ENCODE results near the gene MGST2.

Gene MGST2

DNA sequence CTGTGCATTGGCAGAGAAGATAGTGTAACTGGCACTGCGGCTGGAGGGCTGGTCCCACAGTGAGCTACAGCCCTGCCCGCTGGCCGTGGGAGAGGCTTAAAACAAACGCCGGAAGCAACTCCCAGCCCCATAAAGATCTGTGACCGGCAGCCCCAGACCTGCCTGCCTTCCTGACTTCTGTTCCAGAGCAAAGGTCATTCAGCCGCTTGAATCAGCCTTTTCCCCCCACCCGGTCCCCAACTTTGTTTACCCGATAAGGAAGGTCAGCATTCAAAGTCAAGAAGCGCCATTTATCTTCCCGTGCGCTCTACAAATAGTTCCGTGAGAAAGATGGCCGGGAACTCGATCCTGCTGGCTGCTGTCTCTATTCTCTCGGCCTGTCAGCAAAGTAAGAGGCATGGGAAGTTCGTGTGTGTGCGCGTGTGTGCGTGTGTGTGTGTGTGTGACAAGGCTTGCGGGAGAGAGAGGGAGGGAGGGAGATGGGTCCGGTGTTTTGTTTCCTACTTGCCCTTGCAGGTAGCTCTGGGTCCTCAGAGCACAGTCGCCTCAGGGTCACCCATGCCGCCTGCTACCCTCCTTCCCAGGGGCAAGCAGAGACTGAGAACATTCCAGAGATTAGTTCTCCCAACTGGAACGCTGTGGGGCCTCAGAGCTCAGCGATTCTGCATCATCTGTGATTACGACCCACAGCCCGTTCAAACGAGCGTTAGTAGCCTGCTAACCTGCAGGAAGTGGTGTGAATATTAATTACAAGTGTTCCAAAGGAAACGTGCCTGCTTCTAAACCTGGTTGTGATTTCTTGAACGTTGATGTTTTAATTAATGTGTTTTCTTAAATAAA is at the start of gene MGST2:
MGST2 (plus strand) TSS at position 130 of the 840 bp plus-strand sequence; CDS start at position 331, 201 bp downstream.
- Mint-ChIP-seq H3K27me3 (no peaks in the 10 kb centered on the region), H3K9me3 (no peaks in the 10 kb centered on the region), H3K27ac (ENCODE audit: low read depth) (peak within 1 kb of the TSS; percentile 89), H3K4me1 (peaks cover 27% of the 10 kb centered on the region), H3K4me3 (peak within 1 kb of the TSS; percentile 95), H3K36me3 (ENCODE audit: insufficient read depth) (peaks cover 4% of the 10 kb centered on the region)
- peak; percentile 67 for ATAC-seq (replicated peaks; ENCODE audit: extremely low read depth, poor library complexity, severe bottlenecking)
- DNase-seq (ENCODE audit: low spot score in 2 of 2) = no peak

DNA sequence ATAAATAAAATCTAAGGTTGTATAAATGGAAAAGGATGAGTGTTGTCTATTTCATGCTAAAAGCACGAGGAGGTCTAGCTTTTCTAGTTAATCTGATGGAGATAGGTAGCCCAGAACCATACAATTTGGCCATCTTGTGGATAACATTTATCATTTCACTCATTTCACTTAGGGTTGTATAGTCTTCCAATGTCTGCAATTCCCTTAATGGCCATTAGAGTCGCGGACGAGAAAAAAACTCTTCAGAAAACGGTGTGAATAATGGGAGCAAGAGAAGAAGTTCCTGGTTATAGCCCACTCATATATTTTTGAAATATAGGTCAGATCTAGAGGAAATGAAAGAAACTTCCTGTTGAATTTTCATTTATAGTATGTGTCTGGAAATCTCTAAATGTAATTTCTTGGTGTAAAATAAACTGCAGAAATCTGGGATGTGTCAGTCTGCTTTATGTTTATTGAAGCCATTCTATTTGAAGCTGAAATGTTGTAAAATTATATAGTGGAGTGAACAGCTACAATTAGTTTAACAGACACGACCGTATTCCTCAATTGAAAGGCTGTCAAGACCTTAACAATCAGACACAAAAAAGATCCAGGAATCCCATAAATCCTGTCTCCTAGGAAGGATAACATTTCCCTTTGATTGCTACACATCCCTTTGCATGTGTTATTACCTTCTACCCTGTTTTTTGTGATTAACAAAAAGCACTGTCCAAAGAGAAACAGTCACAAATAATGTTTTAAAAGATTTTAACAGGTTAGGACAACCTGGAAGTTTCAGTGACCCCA is 47.7 kb upstream of the MGST2 start:
- ATAC-seq (replicated peaks; ENCODE audit: extremely low read depth, poor library complexity, severe bottlenecking) (no peak), DNase-seq (ENCODE audit: low spot score in 2 of 2) (no peak)
- Mint-ChIP-seq H3K27ac (ENCODE audit: low read depth) (no peak overlapping the region), H3K4me3 (no peak overlapping the region), H3K9me3 (no peaks in the 10 kb centered on the region), H3K4me1 (no peaks in the 10 kb centered on the region), H3K27me3 (peaks cover 16% of the 10 kb centered on the region), H3K36me3 (ENCODE audit: insufficient read depth) (no peaks in the 10 kb centered on the region)

- no peak overlapping the region for H3K27ac Mint-ChIP-seq (ENCODE audit: low read depth)
- no peaks in the 10 kb centered on the region for H3K4me1 Mint-ChIP-seq
- peaks cover 1% of the 10 kb centered on the region for H3K36me3 Mint-ChIP-seq (ENCODE audit: insufficient read depth)
- ATAC-seq (replicated peaks; ENCODE audit: extremely low read depth, poor library complexity, severe bottlenecking) (no peak), DNase-seq (ENCODE audit: low spot score in 2 of 2) (no peak)
- H3K27me3 Mint-ChIP-seq = peaks cover 27% of the 10 kb centered on the region
- no peaks in the 10 kb centered on the region for H3K9me3 Mint-ChIP-seq
- H3K4me3 Mint-ChIP-seq = no peak overlapping the region
These were observed 46.0 kb upstream of the MGST2 start for GRCh38 chr4:139619644-139620043.

DNA sequence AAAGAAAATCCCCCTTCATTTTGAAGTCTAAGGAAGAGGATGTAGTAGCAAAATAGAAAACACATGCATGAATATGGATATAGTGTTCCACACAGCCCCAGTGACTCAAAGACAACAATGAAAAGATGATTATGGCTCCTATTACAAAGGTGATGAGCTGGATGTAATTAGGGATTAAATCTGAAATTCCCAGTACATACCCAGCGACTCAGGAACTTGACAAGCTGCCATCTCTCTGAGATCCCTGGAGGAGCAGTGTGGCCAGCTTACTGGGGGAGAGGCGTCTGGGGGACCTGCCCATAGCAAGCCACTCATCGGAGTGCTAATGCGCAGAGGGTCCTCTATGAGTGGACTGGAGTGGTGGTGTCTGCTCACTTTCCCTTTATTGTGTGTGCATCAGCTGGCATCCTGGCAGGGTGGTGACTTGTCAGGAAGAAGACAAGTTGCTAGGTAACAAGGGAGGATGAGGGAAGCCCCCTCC is 42.7 kb upstream of the MGST2 start:
- H3K27ac Mint-ChIP-seq (ENCODE audit: low read depth) = no peak overlapping the region
- H3K27me3 Mint-ChIP-seq = peaks cover 43% of the 10 kb centered on the region

GRCh38 chr4:139624441-139625092 is 41.1 kb upstream of the MGST2 start:
- Mint-ChIP-seq H3K4me3 (no peak overlapping the region), H3K27me3 (peaks cover 43% of the 10 kb centered on the region), H3K4me1 (no peaks in the 10 kb centered on the region), H3K36me3 (ENCODE audit: insufficient read depth) (peaks cover 3% of the 10 kb centered on the region), H3K9me3 (no peaks in the 10 kb centered on the region), H3K27ac (ENCODE audit: low read depth) (no peak overlapping the region)
- no peak for DNase-seq (ENCODE audit: low spot score in 2 of 2)
- ATAC-seq (replicated peaks; ENCODE audit: extremely low read depth, poor library complexity, severe bottlenecking) = no peak

More for the DNA sequence above, 42.7 kb upstream of the MGST2 start:
- H3K9me3 Mint-ChIP-seq = no peaks in the 10 kb centered on the region
- ATAC-seq (replicated peaks; ENCODE audit: extremely low read depth, poor library complexity, severe bottlenecking) = no peak
- H3K36me3 Mint-ChIP-seq (ENCODE audit: insufficient read depth) = peaks cover 1% of the 10 kb centered on the region
- no peak for DNase-seq (ENCODE audit: low spot score in 2 of 2)
- H3K4me1 Mint-ChIP-seq = no peaks in the 10 kb centered on the region
- H3K4me3 Mint-ChIP-seq = no peak overlapping the region

DNA sequence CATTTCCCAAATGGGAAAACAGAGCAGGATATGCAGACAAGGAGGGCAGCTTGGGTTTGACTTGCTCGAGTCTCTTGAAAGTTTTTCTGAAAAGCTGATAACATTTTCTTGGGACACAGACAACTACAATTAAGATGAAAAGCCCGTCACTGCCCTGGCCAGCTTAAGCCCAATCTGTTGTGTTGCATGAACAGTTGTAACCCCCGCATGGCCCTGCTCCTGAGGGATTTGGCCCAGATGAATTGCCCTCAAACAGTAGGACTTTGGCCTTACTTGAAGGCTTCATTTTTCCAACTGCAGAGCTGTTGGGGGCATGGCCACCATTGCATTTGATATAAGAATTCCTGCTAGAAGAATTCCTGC is 40.5 kb upstream of the MGST2 start:
- H3K36me3 Mint-ChIP-seq (ENCODE audit: insufficient read depth) = peaks cover 3% of the 10 kb centered on the region
- H3K4me3 Mint-ChIP-seq = no peak overlapping the region
- DNase-seq (ENCODE audit: low spot score in 2 of 2) (no peak), ATAC-seq (replicated peaks; ENCODE audit: extremely low read depth, poor library complexity, severe bottlenecking) (no peak)
- no peaks in the 10 kb centered on the region for H3K4me1 Mint-ChIP-seq
- H3K27me3 Mint-ChIP-seq = peaks cover 43% of the 10 kb centered on the region
- H3K27ac Mint-ChIP-seq (ENCODE audit: low read depth) = no peak overlapping the region
- H3K9me3 Mint-ChIP-seq = no peaks in the 10 kb centered on the region

DNA sequence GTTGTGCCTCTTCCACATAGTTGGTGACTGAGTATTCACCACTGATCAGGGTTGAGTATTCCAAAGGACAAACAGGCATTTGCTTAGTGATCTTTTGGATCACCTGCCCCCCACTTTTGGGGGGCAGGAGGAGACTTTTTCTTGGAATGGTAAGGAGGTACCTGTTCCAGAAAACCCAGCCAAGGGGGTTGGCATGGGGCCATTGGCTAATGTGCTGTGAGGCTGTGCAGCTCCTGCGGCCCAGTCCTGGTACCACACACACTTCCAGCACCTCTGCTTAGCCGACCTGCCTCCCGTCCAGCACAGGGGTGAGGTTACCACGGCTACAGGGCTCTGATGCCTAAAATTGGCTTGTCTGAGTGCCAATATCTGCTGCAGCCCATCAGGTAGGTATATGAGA is 40.1 kb upstream of the MGST2 start:
- Mint-ChIP-seq H3K27me3 (peaks cover 45% of the 10 kb centered on the region), H3K36me3 (ENCODE audit: insufficient read depth) (peaks cover 3% of the 10 kb centered on the region), H3K4me1 (no peaks in the 10 kb centered on the region), H3K4me3 (no peak overlapping the region), H3K27ac (ENCODE audit: low read depth) (no peak overlapping the region), H3K9me3 (no peaks in the 10 kb centered on the region)
- DNase-seq (ENCODE audit: low spot score in 2 of 2) = no peak
- no peak for ATAC-seq (replicated peaks; ENCODE audit: extremely low read depth, poor library complexity, severe bottlenecking)

GRCh38 chr4:139628184-139629012 is 37.2 kb upstream of the MGST2 start:
- no peak overlapping the region for H3K27ac Mint-ChIP-seq (ENCODE audit: low read depth)
- ATAC-seq (replicated peaks; ENCODE audit: extremely low read depth, poor library complexity, severe bottlenecking) (no peak), DNase-seq (ENCODE audit: low spot score in 2 of 2) (no peak)
- no peaks in the 10 kb centered on the region for H3K4me1 Mint-ChIP-seq
- no peaks in the 10 kb centered on the region for H3K9me3 Mint-ChIP-seq
- H3K36me3 Mint-ChIP-seq (ENCODE audit: insufficient read depth) = peaks cover 2% of the 10 kb centered on the region
- no peak overlapping the region for H3K4me3 Mint-ChIP-seq
- peaks cover 52% of the 10 kb centered on the region for H3K27me3 Mint-ChIP-seq

DNA sequence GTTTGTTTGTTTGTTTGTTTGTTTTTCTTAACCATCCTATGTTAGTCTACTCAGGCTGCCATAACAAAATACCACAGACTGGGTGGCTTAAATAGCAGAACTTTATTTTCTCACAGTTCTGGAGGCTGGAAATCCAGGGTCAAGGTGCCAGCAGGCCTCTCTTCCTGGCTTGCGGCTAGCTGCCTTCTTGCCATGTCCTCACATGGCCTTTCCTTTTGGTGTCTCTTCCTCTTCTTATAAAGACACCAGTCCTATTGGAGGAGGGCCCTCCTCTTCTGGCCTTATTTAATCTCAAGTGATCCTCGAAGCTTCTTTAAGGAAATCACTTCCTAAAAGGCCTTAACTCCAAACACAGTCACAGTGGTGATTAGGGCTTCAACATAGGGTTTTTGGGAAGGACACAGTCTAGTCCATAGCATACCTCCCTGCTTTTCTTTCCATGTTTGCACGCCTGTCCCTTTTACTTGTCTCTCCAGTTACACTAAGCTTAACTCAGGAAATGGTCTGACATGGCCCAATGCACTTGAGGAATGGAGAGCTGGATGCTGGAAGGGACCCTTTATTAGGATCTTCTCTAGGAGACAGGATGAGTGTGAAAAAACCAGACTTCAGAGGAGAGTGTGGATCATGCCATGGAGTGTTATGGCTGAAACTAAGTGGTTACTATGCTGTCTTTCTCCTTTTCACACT is 36.0 kb upstream of the MGST2 start:
- Mint-ChIP-seq H3K9me3 (no peaks in the 10 kb centered on the region), H3K36me3 (ENCODE audit: insufficient read depth) (peaks cover 2% of the 10 kb centered on the region)

GRCh38 chr4:139630126-139630495 is 35.5 kb upstream of the MGST2 start:
- DNase-seq (ENCODE audit: low spot score in 2 of 2) (no peak), ATAC-seq (replicated peaks; ENCODE audit: extremely low read depth, poor library complexity, severe bottlenecking) (no peak)
- H3K36me3 Mint-ChIP-seq (ENCODE audit: insufficient read depth) = peaks cover 2% of the 10 kb centered on the region
- no peaks in the 10 kb centered on the region for H3K4me1 Mint-ChIP-seq
- H3K4me3 Mint-ChIP-seq = no peak overlapping the region
- peaks cover 49% of the 10 kb centered on the region for H3K27me3 Mint-ChIP-seq
- no peak overlapping the region for H3K27ac Mint-ChIP-seq (ENCODE audit: low read depth)
- H3K9me3 Mint-ChIP-seq = no peaks in the 10 kb centered on the region

More for the DNA sequence above, 36.0 kb upstream of the MGST2 start:
- Mint-ChIP-seq H3K27ac (ENCODE audit: low read depth) (no peak overlapping the region), H3K4me3 (no peak overlapping the region), H3K4me1 (no peaks in the 10 kb centered on the region), H3K27me3 (peaks cover 51% of the 10 kb centered on the region)
- ATAC-seq (replicated peaks; ENCODE audit: extremely low read depth, poor library complexity, severe bottlenecking) = no peak
- no peak for DNase-seq (ENCODE audit: low spot score in 2 of 2)

DNA sequence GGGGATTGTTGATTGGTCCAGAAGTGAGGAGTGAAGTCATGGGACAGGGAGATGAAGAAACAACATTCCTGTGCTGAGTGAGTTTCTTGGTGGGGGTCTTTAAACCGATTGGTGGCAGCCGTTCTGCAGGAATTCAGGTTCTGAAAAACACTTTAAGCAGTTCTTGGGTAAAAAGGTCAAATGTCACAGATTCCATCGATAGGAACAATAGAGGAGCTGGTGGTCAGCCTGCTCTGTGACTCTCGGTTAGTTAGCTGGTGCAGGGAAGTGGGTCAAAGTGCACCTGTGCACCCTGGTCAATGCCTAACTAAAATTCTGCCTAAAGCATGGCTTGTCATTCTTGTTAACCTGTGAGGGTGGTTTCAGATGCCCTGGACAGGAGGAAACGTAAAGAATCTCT is 34.6 kb upstream of the MGST2 start:
- Mint-ChIP-seq H3K27ac (ENCODE audit: low read depth) (no peak overlapping the region), H3K36me3 (ENCODE audit: insufficient read depth) (peaks cover 2% of the 10 kb centered on the region), H3K9me3 (no peaks in the 10 kb centered on the region), H3K4me3 (no peak overlapping the region), H3K4me1 (no peaks in the 10 kb centered on the region), H3K27me3 (peaks cover 55% of the 10 kb centered on the region)
- no peak for ATAC-seq (replicated peaks; ENCODE audit: extremely low read depth, poor library complexity, severe bottlenecking)
- DNase-seq (ENCODE audit: low spot score in 2 of 2) = no peak

All from central memory CD8-positive, alpha-beta T cell (primary cell).